Lung (tissue), 12 donors: Measurements from ENCODE around the gene SLC7A10. TPM values are rescaled to one million over a fixed set of nuclear protein-coding genes. Genes with fewer than 3 reads are reported as not detected.

ENCODE experiments used
- ATAC-seq: fragments of 200-7000 bp; cut with Tn5 transposase; one replicate; pipeline ENCODE4 v1.9.1; 2020; ENCODE audit warnings: moderate number of reproducible peaks; ENCODE audit not compliant: insufficient read depth, low FRiP score
- DNase-seq, 3 donors: peaks; one replicate each; pipeline ENCODE4 v3.0.0-alpha.2; 2013 to 2017
- H3K27ac ChIP-seq, 2 donors: one replicate each; pipeline ENCODE4 v1.5.1; 2013; ENCODE audit warnings: mild to moderate bottlenecking in 2 of 2, moderate library complexity in 2 of 2, control low read depth in 1 of 2, inconsistent platforms in 1 of 2, low read depth in 1 of 2, low read length in 1 of 2
- H3K27me3 ChIP-seq, 3 donors: one replicate each; pipeline ENCODE4 v1.5.1; 2013; ENCODE audit warnings: low read length in 2 of 3; ENCODE audit not compliant: control insufficient read depth in 3 of 3, insufficient read depth in 3 of 3
- H3K36me3 ChIP-seq, 4 donors: one replicate each; pipeline ENCODE4 v1.5.1; 2013; ENCODE audit warnings: low read length in 4 of 4, mild to moderate bottlenecking in 1 of 4, moderate library complexity in 1 of 4; ENCODE audit not compliant: control insufficient read depth in 4 of 4, insufficient read depth in 4 of 4
- H3K4me1 ChIP-seq, 5 donors: one replicate each; pipeline ENCODE4 v1.5.1; 2013; ENCODE audit warnings: low read length in 5 of 5, mild to moderate bottlenecking in 2 of 5, moderate library complexity in 1 of 5; ENCODE audit not compliant: control insufficient read depth in 5 of 5, insufficient read depth in 5 of 5
- H3K4me3 ChIP-seq: one replicate; pipeline ENCODE4 v1.5.1; 2013; ENCODE audit warnings: mild to moderate bottlenecking, control low read depth, moderate library complexity
- H3K9ac ChIP-seq, 2 donors: one replicate each; pipeline ENCODE4 v1.5.1; 2013; ENCODE audit warnings: low read length in 2 of 2, control low read depth in 1 of 2; ENCODE audit not compliant: insufficient read depth in 1 of 2
- H3K9me3 ChIP-seq, 4 donors: one replicate each; pipeline ENCODE4 v1.5.1; 2013; ENCODE audit warnings: low read length in 3 of 4, mild to moderate bottlenecking in 1 of 4, moderate library complexity in 1 of 4; ENCODE audit not compliant: control insufficient read depth in 4 of 4, insufficient read depth in 3 of 4
- CTCF ChIP-seq: IDR thresholded peaks from 2 replicates; pipeline ENCODE4 v1.5.1; 2012; ENCODE audit warnings: mild to moderate bottlenecking; ENCODE audit errors: control extremely low read depth, extremely low read depth
- WGBS, 2 donors: extraction: QIAGEN DNeasy Blood & Tissue Kit; methylation state at CpG; one replicate each; pipeline ENCODE4 v1.1.7; 2013; 5-methylcytosine and 5-hydroxymethylcytosine counted together
- polyA plus RNA-seq, 2 donors: library from polyadenylated mRNA; stranded (reverse); fragments of 200-250 nt; gene quantifications; one replicate each; pipeline ENCODE4 v1.2.1, GENCODE V29; 2013
- total RNA-seq, 2 donors: library from RNA; depleted of rRNA in 1 of 2; stranded (reverse); fragments of >200 nt in 1 of 2; gene quantifications; one replicate each; pipeline ENCODE4 v1.2.1, GENCODE V29; 2014 to 2021
- donor health status: control.
- donor health status: control.
- donor health status: Bipolar disorder and iron deficiency.
- donor health status: healthy.
- donor health status: DM: yes; HTN: yes; CAD: no.

Gene SLC7A10
- total and polyA plus RNA-seq, 4 donors = 0.02 to 0.71 (median 0.16) TPM

GRCh38 chr19:33201473-33201872 is 24.2 kb downstream of the SLC7A10 start:
- ATAC-seq = no peak
- H3K27ac ChIP-seq = no peak overlapping the region
- TF ChIP-seq CTCF = no peak
- DNase-seq = no peak
- no peaks in the 10 kb centered on the region for H3K4me1 ChIP-seq
- peaks cover 0 to 33% (median 12%) of the 10 kb centered on the region in 4 donors for H3K36me3 ChIP-seq
- no peak overlapping the region for H3K9ac ChIP-seq
- no peaks in the 10 kb centered on the region for H3K9me3 ChIP-seq
- no peaks in the 10 kb centered on the region for H3K27me3 ChIP-seq
- no peak overlapping the region for H3K4me3 ChIP-seq
- 81 to 88% methylated on average over 6 of the region's 6 CpGs for WGBS, 2 donors

GRCh38 chr19:33199441-33200265 is 26.0 kb downstream of the SLC7A10 start:
- WGBS, 2 donors = 51 to 67% methylated on average over 7 to 8 of the region's 8 CpGs
- H3K4me1 ChIP-seq = peaks cover 0 to 10% (median 6%) of the 10 kb centered on the region in 5 donors
- DNase-seq (no peak), ATAC-seq (no peak)
- no peak for TF ChIP-seq CTCF
- H3K36me3 ChIP-seq = peaks cover 0 to 27% (median 11%) of the 10 kb centered on the region in 4 donors
- H3K9me3 ChIP-seq = no peaks in the 10 kb centered on the region
- H3K9ac ChIP-seq = no peak overlapping the region
- no peak overlapping the region for H3K27ac ChIP-seq
- H3K4me3 ChIP-seq = no peak overlapping the region
- no peaks in the 10 kb centered on the region for H3K27me3 ChIP-seq

- 88 to 92% methylated on average over 7 of the region's 7 CpGs for WGBS, 2 donors
- ATAC-seq (no peak), DNase-seq (no peak)
- peaks cover 0 to 10% (median 6%) of the 10 kb centered on the region in 5 donors for H3K4me1 ChIP-seq
- peaks cover 0 to 18% (median 9%) of the 10 kb centered on the region in 4 donors for H3K36me3 ChIP-seq
- H3K27ac ChIP-seq = no peak overlapping the region
- no peak overlapping the region for H3K9ac ChIP-seq
- no peaks in the 10 kb centered on the region for H3K9me3 ChIP-seq
- no peaks in the 10 kb centered on the region for H3K27me3 ChIP-seq
- TF ChIP-seq CTCF = no peak
- no peak overlapping the region for H3K4me3 ChIP-seq
These were observed 27.5 kb downstream of the SLC7A10 start for GRCh38 chr19:33198169-33198568.
